Right kidney (tissue), 1 donor: ENCODE measurements around the gene C1orf87.

Experiments
- DNase-seq: peaks from one replicate; pipeline ENCODE4 v3.0.0-alpha.2; 2016

C1orf87 gene

DNA sequence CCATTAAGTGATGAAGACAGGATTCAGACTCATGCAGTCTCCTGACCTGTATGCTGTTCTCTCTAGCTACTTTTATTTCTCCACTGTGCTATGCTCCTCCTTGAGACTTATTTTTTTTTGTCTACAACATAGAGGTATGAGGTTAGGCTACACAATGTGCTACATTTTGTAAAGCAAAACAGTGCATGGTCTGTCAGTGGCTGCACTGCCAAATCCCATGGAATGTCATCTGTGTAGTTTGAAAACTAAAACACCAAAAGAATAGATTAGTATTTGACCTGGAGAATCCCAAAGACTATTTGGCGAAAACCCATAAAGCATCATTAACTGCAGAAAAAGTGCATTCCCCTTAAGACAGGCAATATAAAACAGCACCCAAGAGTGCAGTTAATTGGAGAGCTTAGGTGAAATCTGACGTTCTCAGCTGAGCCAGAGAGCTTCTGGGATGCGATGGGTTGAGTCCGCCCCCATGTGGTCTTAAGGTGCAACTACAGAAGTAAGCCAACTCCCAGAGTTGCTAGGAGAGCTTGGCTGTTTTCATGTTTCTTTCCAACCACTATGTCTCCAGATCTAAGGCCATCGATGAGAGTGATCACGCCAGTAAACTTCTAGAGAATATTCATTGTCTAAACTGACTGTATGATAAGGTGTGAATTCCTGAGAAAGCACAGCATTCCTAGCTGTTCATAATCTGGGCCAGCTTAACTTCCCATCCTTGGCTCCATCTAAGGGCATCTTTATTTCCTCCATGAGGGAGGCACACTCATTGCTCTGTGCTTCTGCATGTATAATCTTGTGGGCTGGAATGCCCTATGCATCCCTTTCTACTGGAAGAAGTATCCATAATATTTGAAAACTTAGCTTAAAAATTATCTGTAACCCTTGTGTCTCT, 126.3 kb downstream of the C1orf87 start:
- peak; percentile 38 for DNase-seq

- DNase-seq = no peak
Observed at GRCh38 chr1:59945790-59946189, 127.8 kb downstream of the C1orf87 start.
